GM08714 (cell line): ENCODE data around the gene HABP2.

ENCODE experiments used
- H3K4me3 ChIP-seq: fragments of 200-500 bp; sonication (Bioruptor generic); 2 replicates; pipeline ENCODE4 v1.5.1; 2014; ENCODE audit warnings: mild to moderate bottlenecking, low read length, inconsistent platforms
- ZNF274 ChIP-seq: IDR thresholded peaks from 2 replicates; pipeline ENCODE4 v1.6.1; 2012; ENCODE audit warnings: mild to moderate bottlenecking, low read depth, low read length

HABP2 gene

GRCh38 chr10:113522460-113522859, 30.4 kb upstream of the HABP2 start:
- H3K4me3 ChIP-seq, result no peak overlapping the region
- no peak for TF ChIP-seq ZNF274

GRCh38 chr10:113523071-113523470, 29.8 kb upstream of the HABP2 start:
- H3K4me3 ChIP-seq, result no peak overlapping the region
- no peak for TF ChIP-seq ZNF274

- no peak overlapping the region for H3K4me3 ChIP-seq
- no peak for TF ChIP-seq ZNF274
Measured at GRCh38 chr10:113523628-113524027, 29.2 kb upstream of the HABP2 start.

- no peak for TF ChIP-seq ZNF274
- H3K4me3 ChIP-seq, result no peak overlapping the region
Measured at GRCh38 chr10:113524120-113524519, 28.7 kb upstream of the HABP2 start.

GRCh38 chr10:113524539-113525490, 28.0 kb upstream of the HABP2 start:
- no peak for TF ChIP-seq ZNF274

GRCh38 chr10:113525713-113526112, 27.1 kb upstream of the HABP2 start:
- H3K4me3 ChIP-seq, result no peak overlapping the region
- no peak for TF ChIP-seq ZNF274

More at GRCh38 chr10:113524539-113525490, 28.0 kb upstream of the HABP2 start:
- no peak overlapping the region for H3K4me3 ChIP-seq

GRCh38 chr10:113527211-113527906, 25.5 kb upstream of the HABP2 start:
- H3K4me3 ChIP-seq, result no peak overlapping the region
- TF ChIP-seq ZNF274, result no peak

- no peak overlapping the region for H3K4me3 ChIP-seq
- no peak for TF ChIP-seq ZNF274
Measured at GRCh38 chr10:113528876-113529275, 24.0 kb upstream of the HABP2 start.

- H3K4me3 ChIP-seq, result no peak overlapping the region
- no peak for TF ChIP-seq ZNF274
Measured at GRCh38 chr10:113529575-113529974, 23.3 kb upstream of the HABP2 start.

- TF ChIP-seq ZNF274, result no peak
- no peak overlapping the region for H3K4me3 ChIP-seq
Measured at GRCh38 chr10:113530476-113530875, 22.4 kb upstream of the HABP2 start.

GRCh38 chr10:113532724-113533123, 20.1 kb upstream of the HABP2 start:
- no peak for TF ChIP-seq ZNF274
- no peak overlapping the region for H3K4me3 ChIP-seq

- H3K4me3 ChIP-seq, result no peak overlapping the region
- no peak for TF ChIP-seq ZNF274
Measured at GRCh38 chr10:113533801-113534200, 19.1 kb upstream of the HABP2 start.

GRCh38 chr10:113534423-113534822, 18.4 kb upstream of the HABP2 start:
- TF ChIP-seq ZNF274, result no peak
- H3K4me3 ChIP-seq, result no peak overlapping the region

- no peak for TF ChIP-seq ZNF274
- H3K4me3 ChIP-seq, result no peak overlapping the region
Measured at GRCh38 chr10:113537672-113538071, 15.2 kb upstream of the HABP2 start.

- TF ChIP-seq ZNF274, result no peak
Measured at GRCh38 chr10:113538151-113538550, 14.7 kb upstream of the HABP2 start.

More at GRCh38 chr10:113538151-113538550, 14.7 kb upstream of the HABP2 start:
- H3K4me3 ChIP-seq, result no peak overlapping the region
